PFSK-1 (cell line): ENCODE measurements around the gene FAM186B.

Experiments used
- POLR2AphosphoS5 ChIP-seq: IDR thresholded peaks from 2 replicates; pipeline ENCODE4 v1.6.1; 2012; ENCODE audit warnings: low read depth, mild to moderate bottlenecking, control low read depth, low read length, moderate library complexity
- SIN3A ChIP-seq: IDR thresholded peaks from 2 replicates; pipeline ENCODE4 v1.6.1; 2012; ENCODE audit warnings: mild to moderate bottlenecking, low read length, moderate library complexity, borderline replicate concordance; ENCODE audit not compliant: insufficient read depth
- TAF1 ChIP-seq: IDR thresholded peaks from 2 replicates; pipeline ENCODE4 v1.6.1; 2012; ENCODE audit warnings: low read length, control low read depth, borderline replicate concordance; ENCODE audit not compliant: insufficient read depth

DNA sequence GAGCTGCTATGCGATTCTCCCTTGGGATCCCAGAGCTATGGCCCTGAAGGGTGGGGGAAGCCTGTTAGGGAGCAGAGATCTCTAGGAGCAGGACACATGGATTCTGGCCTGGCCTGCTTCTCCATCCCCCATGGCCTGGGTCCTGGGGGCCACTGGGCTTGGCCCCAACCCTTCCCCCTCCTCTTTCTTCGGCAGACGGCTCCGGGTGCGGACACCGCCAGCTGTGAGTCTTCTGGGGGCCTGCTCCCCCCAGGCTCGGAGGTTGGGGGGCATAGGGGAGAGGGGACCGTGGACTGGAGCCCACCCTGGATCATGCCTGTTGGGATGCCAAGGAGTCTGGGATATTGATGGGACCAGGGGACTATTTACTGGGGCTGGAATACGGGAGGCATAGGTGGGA, 27.0 kb upstream of the FAM186B start:
- TF ChIP-seq SIN3A (no peak), POLR2AphosphoS5 (no peak), TAF1 (no peak)
